ENCODE data around the gene CHD5. TPM values are rescaled to one million over a fixed set of nuclear protein-coding genes. Genes with fewer than 3 reads are reported as not detected.

Gene CHD5
- polyA plus RNA-seq, 1 experiment = 0.04 TPM

DNA sequence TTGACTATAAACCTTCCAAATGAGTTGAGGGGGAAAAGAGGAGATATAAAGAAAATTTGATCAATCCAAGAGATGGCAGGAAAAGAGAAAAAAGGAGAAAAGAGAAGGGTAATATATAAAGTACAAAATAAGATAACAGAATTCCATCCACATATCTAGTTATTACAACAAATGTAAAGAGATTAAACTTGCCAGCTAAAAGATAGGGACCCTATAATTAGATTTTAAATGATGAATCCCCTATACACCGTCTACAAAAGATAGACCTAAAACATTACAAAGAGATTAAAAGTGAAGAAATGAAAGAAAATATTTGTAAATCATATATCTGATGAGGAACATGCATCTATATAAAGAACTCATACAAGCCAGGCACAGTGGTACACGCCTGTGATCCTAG, 63.1 kb downstream of the CHD5 start:
- ChIA-PET POLR2A (no interaction called here), CTCF (interaction anchor here (1.6 kb wide), 1 partner anchor 8 kb away, joined by 5 read pairs; no protein-coding TSS in a partner anchor)
- no peak for TF ChIP-seq CTCF (IDR thresholded peaks at IDR 0.05; ENCODE audit: insufficient read depth, low read depth, low read length)

GRCh38 chr1:6116137-6116536, 64.0 kb downstream of the CHD5 start:
- no peaks in the 10 kb centered on the region for H3K36me3 ChIP-seq (ENCODE audit: control insufficient read depth, insufficient read depth, low read length)
- ChIA-PET POLR2A (no interaction called here), CTCF (interaction anchor here (0.9 kb wide), 1 partner anchor 18 kb away, joined by 3 read pairs; no protein-coding TSS in a partner anchor)
- H3K4me3 ChIP-seq (ENCODE audit: low read depth, low read length) = no peak overlapping the region
- DNase-seq (ENCODE audit: low read depth) = no peak
- TF ChIP-seq CTCF (IDR thresholded peaks at IDR 0.05; ENCODE audit: insufficient read depth, low read depth, low read length) = no peak
- H3K27me3 ChIP-seq (ENCODE audit: control insufficient read depth, insufficient read depth, low read length) = no peaks in the 10 kb centered on the region

More for the DNA sequence above, 63.1 kb downstream of the CHD5 start:
- H3K36me3 ChIP-seq (ENCODE audit: control insufficient read depth, insufficient read depth, low read length) = no peaks in the 10 kb centered on the region
- no peak for DNase-seq (ENCODE audit: low read depth)
- H3K27me3 ChIP-seq (ENCODE audit: control insufficient read depth, insufficient read depth, low read length) = no peaks in the 10 kb centered on the region
- no peak overlapping the region for H3K4me3 ChIP-seq (ENCODE audit: low read depth, low read length)

DNA sequence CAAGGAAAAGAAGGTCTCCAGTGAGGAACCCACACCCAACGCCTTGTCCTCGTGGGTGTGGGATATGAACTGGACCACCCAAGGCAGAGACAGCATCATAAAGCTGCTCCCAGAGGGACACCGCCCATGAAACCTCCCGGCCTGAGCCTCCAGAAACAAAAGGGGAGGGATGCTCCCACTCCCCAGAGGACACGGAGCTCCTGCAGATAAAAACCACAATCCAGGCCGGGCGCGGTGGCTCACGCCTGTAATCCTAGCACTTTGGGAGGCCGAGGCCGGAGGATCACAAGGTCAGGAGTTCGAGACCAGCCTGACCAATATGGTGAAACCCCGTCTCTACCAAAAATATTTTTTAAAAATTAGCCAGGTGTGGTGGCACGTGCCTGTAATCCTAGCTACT, 66.4 kb downstream of the CHD5 start:
- H3K4me3 ChIP-seq (ENCODE audit: low read depth, low read length) = no peak overlapping the region
- no peaks in the 10 kb centered on the region for H3K27me3 ChIP-seq (ENCODE audit: control insufficient read depth, insufficient read depth, low read length)
- DNase-seq (ENCODE audit: low read depth) = no peak
- H3K36me3 ChIP-seq (ENCODE audit: control insufficient read depth, insufficient read depth, low read length) = no peaks in the 10 kb centered on the region
- CTCF ChIA-PET = interaction anchor here (2.0 kb wide), 1 partner anchor 133 kb away, joined by 8 read pairs; no protein-coding TSS in a partner anchor
- POLR2A ChIA-PET = no interaction called here
- TF ChIP-seq CTCF (IDR thresholded peaks at IDR 0.05; ENCODE audit: insufficient read depth, low read depth, low read length) = no peak

DNA sequence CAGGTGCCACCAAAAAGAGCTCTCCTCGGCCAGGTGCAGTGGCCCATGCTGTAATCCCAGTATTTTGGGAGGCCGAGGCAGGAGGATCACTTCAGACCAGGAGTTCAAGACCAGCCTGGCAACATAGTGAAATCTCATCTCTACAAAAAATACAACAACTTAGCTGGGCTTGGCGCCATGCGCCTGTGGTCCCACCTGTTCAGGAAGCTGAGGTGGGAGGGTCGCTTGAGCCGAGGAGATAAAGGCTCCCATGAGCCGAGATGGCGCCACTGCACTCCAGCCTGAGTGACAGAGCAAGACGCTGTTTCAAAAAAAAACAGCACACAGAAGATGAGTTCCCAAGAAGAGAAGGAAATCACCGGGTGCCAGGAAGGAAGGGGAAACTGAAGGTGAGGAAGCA, 67.0 kb downstream of the CHD5 start:
- H3K4me3 ChIP-seq (ENCODE audit: low read depth, low read length) = no peak overlapping the region
- TF ChIP-seq CTCF (IDR thresholded peaks at IDR 0.05; ENCODE audit: insufficient read depth, low read depth, low read length) = no peak
- H3K27me3 ChIP-seq (ENCODE audit: control insufficient read depth, insufficient read depth, low read length) = no peaks in the 10 kb centered on the region
- DNase-seq (ENCODE audit: low read depth) = no peak
- CTCF ChIA-PET = interaction anchor here (1.6 to 2.0 kb wide), 2 partner anchors 132 to 134 kb away, joined by 3 to 8 read pairs; no protein-coding TSS in a partner anchor
- no peaks in the 10 kb centered on the region for H3K36me3 ChIP-seq (ENCODE audit: control insufficient read depth, insufficient read depth, low read length)
- POLR2A ChIA-PET = no interaction called here

DNA sequence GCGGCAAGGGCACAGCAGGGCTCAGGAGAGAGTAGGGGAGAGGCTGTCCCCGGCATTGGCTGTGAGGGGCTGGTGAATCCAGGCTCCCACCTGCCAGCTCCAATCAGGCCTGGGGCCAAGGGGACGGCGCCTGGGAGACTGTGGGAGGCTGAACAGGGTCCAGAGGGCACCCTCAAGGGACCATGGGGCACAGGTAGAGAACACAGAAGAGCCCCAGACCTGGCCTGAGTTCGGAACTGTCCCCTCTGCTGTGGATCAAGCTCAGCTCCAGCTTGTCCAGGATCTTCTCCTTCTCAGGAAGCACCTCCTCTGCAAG, 67.5 kb downstream of the CHD5 start:
- TF ChIP-seq CTCF (IDR thresholded peaks at IDR 0.05; ENCODE audit: insufficient read depth, low read depth, low read length) = no peak
- Histone ChIP-seq H3K27me3 (ENCODE audit: control insufficient read depth, insufficient read depth, low read length) (no peaks in the 10 kb centered on the region), H3K36me3 (ENCODE audit: control insufficient read depth, insufficient read depth, low read length) (no peaks in the 10 kb centered on the region), H3K4me3 (ENCODE audit: low read depth, low read length) (no peak overlapping the region)
- ChIA-PET POLR2A (no interaction called here), CTCF (interaction anchor here (1.6 to 2.0 kb wide), 2 partner anchors 132 to 134 kb away, joined by 3 to 8 read pairs; no protein-coding TSS in a partner anchor)
- DNase-seq (ENCODE audit: low read depth) = no peak
